HG02870 (cell line): ENCODE measurements around the gene SLC4A8.

ENCODE experiments used
- ATAC-seq: cut with Tn5 transposase; IDR thresholded peaks from one replicate; pipeline ENCODE4 v1.9.1; 2021; ENCODE audit warnings: mild to moderate bottlenecking, moderate library complexity; ENCODE audit not compliant: unreplicated experiment

Gene SLC4A8

GRCh38 chr12:51520576-51521325 is 96.1 kb downstream of the SLC4A8 start:
- no peak for ATAC-seq

GRCh38 chr12:51521554-51522276 is 97.1 kb downstream of the SLC4A8 start:
- ATAC-seq, result no peak

GRCh38 chr12:51522696-51523095 is 98.1 kb downstream of the SLC4A8 start:
- no peak for ATAC-seq

- ATAC-seq, result no peak
Measured at GRCh38 chr12:51524386-51524901, 99.8 kb downstream of the SLC4A8 start.

- no peak for ATAC-seq
Measured at GRCh38 chr12:51525518-51525917, 100.9 kb downstream of the SLC4A8 start.

GRCh38 chr12:51527966-51528365 is 103.3 kb downstream of the SLC4A8 start:
- ATAC-seq, result no peak

GRCh38 chr12:51528852-51529650 is 104.4 kb downstream of the SLC4A8 start:
- no peak for ATAC-seq

- ATAC-seq, result no peak
Measured at GRCh38 chr12:51529651-51529970, 105.0 kb downstream of the SLC4A8 start.

GRCh38 chr12:51530208-51530607 is 105.6 kb downstream of the SLC4A8 start:
- no peak for ATAC-seq

GRCh38 chr12:51531284-51531977 is 106.8 kb downstream of the SLC4A8 start:
- ATAC-seq, result no peak

- no peak for ATAC-seq
Measured at GRCh38 chr12:51531978-51532497, 107.4 kb downstream of the SLC4A8 start.

GRCh38 chr12:51533799-51534198 is 109.2 kb downstream of the SLC4A8 start:
- no peak for ATAC-seq

- ATAC-seq, result no peak
Measured at GRCh38 chr12:51534216-51535074, 109.8 kb downstream of the SLC4A8 start.

- ATAC-seq, result no peak
Measured at GRCh38 chr12:51536159-51536558, 111.5 kb downstream of the SLC4A8 start.

- no peak for ATAC-seq
Measured at GRCh38 chr12:51538149-51538548, 113.5 kb downstream of the SLC4A8 start.

GRCh38 chr12:51538599-51538998 is 114.0 kb downstream of the SLC4A8 start:
- no peak for ATAC-seq

- ATAC-seq, result no peak
Measured at GRCh38 chr12:51540996-51541395, 116.4 kb downstream of the SLC4A8 start.

GRCh38 chr12:51546097-51546496 is 121.5 kb downstream of the SLC4A8 start:
- ATAC-seq, result no peak

- no peak for ATAC-seq
Measured at GRCh38 chr12:51547606-51548005, 123.0 kb downstream of the SLC4A8 start.

GRCh38 chr12:51548241-51548640 is 123.6 kb downstream of the SLC4A8 start:
- no peak for ATAC-seq
